Nephron (organoid): ENCODE results near the gene SLBP.

Source experiments
- H3K27ac Mint-ChIP-seq, 3 experiments: 2 replicates each; pipeline ENCODE4 v1.8.0; 2020; ENCODE audit warnings: mixed read lengths in 3 of 3, mild to moderate bottlenecking in 2 of 3, moderate library complexity in 1 of 3
- H3K27me3 Mint-ChIP-seq: 2 replicates; pipeline ENCODE4 v1.8.0; 2021; ENCODE audit warnings: low read depth, mild to moderate bottlenecking, moderate library complexity, mixed read lengths
- H3K36me3 Mint-ChIP-seq: 2 replicates; pipeline ENCODE4 v1.8.0; 2020; ENCODE audit warnings: low read depth, mixed read lengths
- H3K4me1 Mint-ChIP-seq: 2 replicates; pipeline ENCODE4 v1.8.0; 2020; ENCODE audit warnings: mixed read lengths
- H3K4me3 Mint-ChIP-seq, 3 experiments: 2 replicates each; pipeline ENCODE4 v1.8.0; 2020; ENCODE audit warnings: mild to moderate bottlenecking in 3 of 3, mixed read lengths in 3 of 3, moderate library complexity in 2 of 3
- H3K9me3 Mint-ChIP-seq: 2 replicates; pipeline ENCODE4 v1.8.0; 2020; ENCODE audit warnings: mixed read lengths
- TF ChIP-seq, protein P1 (sequence below), 3 experiments: fragments of 200-600 bp; sonication (generic); IDR thresholded peaks; one replicate each; pipeline ENCODE4 v1.5.0; 2021; ENCODE audit warnings: antibody characterized with exemption in 3 of 3; ENCODE audit not compliant: unreplicated experiment in 3 of 3

The SLBP gene

DNA sequence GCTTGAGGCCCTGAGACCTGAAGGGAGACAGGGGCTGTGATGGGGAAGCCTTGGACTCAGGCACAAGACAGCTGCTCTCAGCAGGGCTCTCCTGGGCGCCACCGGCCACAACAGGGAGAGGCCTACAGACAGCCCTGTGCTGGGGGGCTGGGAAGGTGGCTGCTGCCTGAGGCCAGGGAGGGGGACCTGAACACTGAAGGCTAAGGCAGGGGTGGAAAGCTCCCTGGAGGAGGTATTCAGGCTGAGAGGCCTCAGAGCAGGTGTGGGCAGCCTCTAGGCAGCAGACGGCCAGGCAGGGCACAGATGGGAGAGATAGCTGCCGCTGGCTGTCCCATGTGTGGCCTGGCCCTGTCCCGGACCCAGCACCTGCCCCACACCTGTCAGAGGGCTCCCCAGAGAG lies 42.2 kb upstream of the SLBP start:
- Mint-ChIP-seq H3K4me1 (no peaks in the 10 kb centered on the region), H3K36me3 (no peaks in the 10 kb centered on the region), H3K9me3 (no peaks in the 10 kb centered on the region), H3K27me3 (peaks cover 2% of the 10 kb centered on the region), H3K27ac (no peak overlapping the region), H3K4me3 (no peak overlapping the region)
- TF ChIP-seq, protein P1, sequence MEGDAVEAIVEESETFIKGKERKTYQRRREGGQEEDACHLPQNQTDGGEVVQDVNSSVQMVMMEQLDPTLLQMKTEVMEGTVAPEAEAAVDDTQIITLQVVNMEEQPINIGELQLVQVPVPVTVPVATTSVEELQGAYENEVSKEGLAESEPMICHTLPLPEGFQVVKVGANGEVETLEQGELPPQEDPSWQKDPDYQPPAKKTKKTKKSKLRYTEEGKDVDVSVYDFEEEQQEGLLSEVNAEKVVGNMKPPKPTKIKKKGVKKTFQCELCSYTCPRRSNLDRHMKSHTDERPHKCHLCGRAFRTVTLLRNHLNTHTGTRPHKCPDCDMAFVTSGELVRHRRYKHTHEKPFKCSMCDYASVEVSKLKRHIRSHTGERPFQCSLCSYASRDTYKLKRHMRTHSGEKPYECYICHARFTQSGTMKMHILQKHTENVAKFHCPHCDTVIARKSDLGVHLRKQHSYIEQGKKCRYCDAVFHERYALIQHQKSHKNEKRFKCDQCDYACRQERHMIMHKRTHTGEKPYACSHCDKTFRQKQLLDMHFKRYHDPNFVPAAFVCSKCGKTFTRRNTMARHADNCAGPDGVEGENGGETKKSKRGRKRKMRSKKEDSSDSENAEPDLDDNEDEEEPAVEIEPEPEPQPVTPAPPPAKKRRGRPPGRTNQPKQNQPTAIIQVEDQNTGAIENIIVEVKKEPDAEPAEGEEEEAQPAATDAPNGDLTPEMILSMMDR (IDR thresholded peaks at IDR 0.05; ENCODE audit: unreplicated experiment in 3 of 3) = no peak

DNA sequence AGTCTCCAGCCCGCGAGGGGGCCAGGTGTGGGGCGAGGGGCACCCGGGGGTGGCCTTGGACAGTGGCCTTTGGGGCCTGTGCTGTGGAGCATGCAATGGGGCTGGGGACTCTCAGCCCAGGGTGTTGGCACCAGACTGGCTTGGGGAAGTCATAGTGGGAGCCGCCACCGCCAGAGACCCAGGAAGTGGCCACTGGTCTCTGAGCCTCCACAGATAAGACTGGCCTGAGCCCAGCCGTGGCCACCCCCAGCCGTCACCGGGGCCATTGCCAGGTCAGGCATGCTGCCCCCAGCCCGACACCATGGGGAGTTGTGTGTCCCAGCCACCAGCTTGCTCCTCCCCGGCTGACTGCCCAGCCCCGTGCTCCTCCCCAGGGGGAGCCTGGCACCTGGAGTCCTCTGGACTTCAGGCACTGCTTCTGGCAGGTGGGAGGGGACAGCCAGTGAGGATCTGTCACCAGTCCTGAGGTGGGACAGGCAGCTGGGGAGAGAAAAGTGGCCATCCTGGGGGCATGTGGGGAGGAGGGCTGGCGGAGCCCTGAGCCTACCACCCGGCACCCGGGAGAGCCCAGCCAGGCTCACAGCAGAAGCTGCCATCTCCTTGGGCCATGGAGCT lies 41.7 kb upstream of the SLBP start:
- H3K9me3 Mint-ChIP-seq = no peaks in the 10 kb centered on the region
- H3K27me3 Mint-ChIP-seq = no peaks in the 10 kb centered on the region
- no peak overlapping the region for H3K27ac Mint-ChIP-seq
- TF ChIP-seq, protein P1 (IDR thresholded peaks at IDR 0.05; ENCODE audit: unreplicated experiment in 3 of 3) = no peak
- H3K4me3 Mint-ChIP-seq = no peak overlapping the region
- no peaks in the 10 kb centered on the region for H3K36me3 Mint-ChIP-seq
- no peaks in the 10 kb centered on the region for H3K4me1 Mint-ChIP-seq

DNA sequence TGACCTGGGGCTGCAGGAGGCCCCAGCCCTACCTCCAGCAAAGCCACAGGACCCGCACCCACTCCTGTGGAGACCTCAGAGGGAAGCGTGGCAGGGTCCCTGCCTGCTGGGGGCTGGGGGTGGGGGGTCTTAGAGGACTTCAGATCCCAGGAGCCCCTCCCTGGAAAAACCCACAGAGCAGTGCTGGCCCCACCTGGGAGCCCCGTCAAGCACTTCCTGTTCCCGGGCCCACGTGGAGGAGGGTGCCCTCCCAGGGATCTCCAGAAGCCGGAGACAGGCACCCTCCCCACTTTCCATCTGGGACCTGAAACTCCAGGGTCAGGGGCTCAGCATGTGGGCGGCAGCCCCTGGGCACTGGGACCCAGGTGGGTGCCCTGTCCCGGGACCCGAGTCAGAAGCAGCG lies 41.2 kb upstream of the SLBP start:
- TF ChIP-seq, protein P1 (IDR thresholded peaks at IDR 0.05; ENCODE audit: unreplicated experiment in 3 of 3) = no peak
- Mint-ChIP-seq H3K27ac (no peak overlapping the region), H3K4me3 (no peak overlapping the region), H3K27me3 (no peaks in the 10 kb centered on the region), H3K4me1 (no peaks in the 10 kb centered on the region), H3K9me3 (no peaks in the 10 kb centered on the region), H3K36me3 (no peaks in the 10 kb centered on the region)

DNA sequence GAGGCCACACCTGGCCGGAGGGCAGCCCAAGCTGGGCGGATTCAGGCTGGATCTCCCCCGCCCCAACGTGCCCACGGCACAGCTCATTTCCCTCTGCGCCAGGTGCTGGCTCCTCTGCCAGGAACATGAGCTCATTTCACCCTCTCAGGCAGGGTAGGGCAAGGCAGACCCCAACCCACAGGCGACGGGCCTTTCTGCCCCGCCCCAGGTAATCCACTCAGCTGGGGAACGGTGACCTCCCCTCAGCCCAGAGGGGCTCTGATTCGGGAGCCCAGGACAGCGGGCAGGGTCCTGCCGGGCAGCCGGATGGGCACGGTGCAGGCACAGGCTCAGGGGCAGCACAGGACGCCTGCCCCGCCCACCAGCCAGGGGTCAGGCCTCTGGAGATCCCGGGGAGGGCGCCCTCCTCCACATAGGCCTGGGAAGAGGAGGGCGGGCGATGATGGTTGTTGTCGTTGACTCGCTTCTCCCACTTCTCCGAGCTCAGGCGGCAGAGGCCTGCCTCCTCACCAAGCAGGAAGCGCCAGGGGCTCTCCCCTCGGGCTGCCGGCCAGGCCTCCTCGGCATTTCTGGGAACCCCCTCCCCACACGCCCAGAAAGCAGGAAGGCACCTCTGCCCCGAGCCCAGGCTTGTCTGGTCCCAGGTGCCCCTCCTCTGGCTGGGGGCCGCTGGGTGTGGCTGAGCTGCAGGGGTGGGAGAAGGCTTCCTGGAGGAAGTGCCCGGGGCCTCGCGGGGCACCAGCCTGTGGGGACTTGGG lies 40.3 kb upstream of the SLBP start:
- Mint-ChIP-seq H3K9me3 (no peaks in the 10 kb centered on the region), H3K4me3 (no peak overlapping the region), H3K4me1 (no peaks in the 10 kb centered on the region), H3K27ac (no peak overlapping the region), H3K27me3 (no peaks in the 10 kb centered on the region), H3K36me3 (no peaks in the 10 kb centered on the region)
- TF ChIP-seq, protein P1 (IDR thresholded peaks at IDR 0.05; ENCODE audit: unreplicated experiment in 3 of 3) = peak in 1 of 3 experiments; percentile 10

DNA sequence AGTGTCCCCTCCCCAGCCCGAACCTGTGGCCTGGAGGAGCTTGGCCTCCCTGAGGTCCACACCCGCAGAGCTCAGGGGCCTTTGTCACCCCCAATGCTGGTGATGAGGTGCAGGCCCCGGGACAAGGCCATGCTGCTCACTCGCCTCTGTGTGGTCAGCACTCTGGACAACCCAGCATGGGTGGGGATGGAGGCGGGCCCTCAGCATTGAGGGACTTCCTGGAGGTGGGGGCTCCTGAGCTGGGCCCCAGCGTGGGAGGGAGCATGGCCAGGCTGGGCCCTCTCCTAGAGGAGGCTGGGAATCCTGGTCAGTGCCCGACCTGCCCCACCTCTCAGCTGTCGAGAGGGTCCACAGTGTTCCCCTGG lies 39.8 kb upstream of the SLBP start:
- H3K36me3 Mint-ChIP-seq = no peaks in the 10 kb centered on the region
- no peaks in the 10 kb centered on the region for H3K27me3 Mint-ChIP-seq
- no peak overlapping the region for H3K27ac Mint-ChIP-seq
- no peaks in the 10 kb centered on the region for H3K9me3 Mint-ChIP-seq
- no peaks in the 10 kb centered on the region for H3K4me1 Mint-ChIP-seq
- TF ChIP-seq, protein P1 (IDR thresholded peaks at IDR 0.05; ENCODE audit: unreplicated experiment in 3 of 3) = no peak
- no peak overlapping the region for H3K4me3 Mint-ChIP-seq
